Osteocyte (in vitro differentiated cells): ENCODE measurements around the gene SMTN. TPM values are rescaled to one million over a fixed set of nuclear protein-coding genes. Genes with fewer than 3 reads are reported as not detected.
A peak's percentile ranks its signal among the peaks of the same experiment; 100 is the strongest.

Source experiments
- DNase-seq: peaks from one replicate; pipeline ENCODE4 v3.0.0; 2021; ENCODE audit warnings: mixed read lengths; ENCODE audit not compliant: unreplicated experiment; ENCODE audit errors: extremely low spot score
- H3K27ac Mint-ChIP-seq: one replicate; pipeline ENCODE4 v1.8.0; 2021; ENCODE audit warnings: mild to moderate bottlenecking, mixed read lengths; ENCODE audit not compliant: unreplicated experiment
- H3K27me3 Mint-ChIP-seq: one replicate; pipeline ENCODE4 v1.8.0; 2021; ENCODE audit warnings: mixed read lengths; ENCODE audit not compliant: unreplicated experiment
- H3K36me3 Mint-ChIP-seq: one replicate; pipeline ENCODE4 v1.8.0; 2021; ENCODE audit warnings: mixed read lengths; ENCODE audit not compliant: unreplicated experiment
- H3K4me1 Mint-ChIP-seq: one replicate; pipeline ENCODE4 v1.8.0; 2021; ENCODE audit warnings: mixed read lengths; ENCODE audit not compliant: unreplicated experiment
- H3K4me3 Mint-ChIP-seq: one replicate; pipeline ENCODE4 v1.8.0; 2021; ENCODE audit warnings: mild to moderate bottlenecking, moderate library complexity, mixed read lengths; ENCODE audit not compliant: unreplicated experiment
- H3K9me3 Mint-ChIP-seq: one replicate; pipeline ENCODE4 v1.8.0; 2021; ENCODE audit warnings: mixed read lengths; ENCODE audit not compliant: unreplicated experiment
- total RNA-seq: library from RNA; stranded (reverse); gene quantifications from 2 replicates; pipeline ENCODE4 v1.2.1, GENCODE V29; 2021
- TF ChIP-seq, protein P1 (sequence below): fragments of 200-600 bp; sonication (generic); IDR thresholded peaks from 2 replicates; pipeline ENCODE4 v1.5.0; 2021; ENCODE audit warnings: antibody characterized with exemption, mild to moderate bottlenecking, moderate library complexity

SMTN gene
- total RNA-seq, 1 donor from 2014 or later, result 27.2 TPM

- Mint-ChIP-seq H3K36me3 (no peaks in the 10 kb centered on the region), H3K27me3 (peaks cover 11% of the 10 kb centered on the region), H3K9me3 (no peaks in the 10 kb centered on the region), H3K27ac (no peak overlapping the region), H3K4me1 (peaks cover 15% of the 10 kb centered on the region), H3K4me3 (no peak overlapping the region)
- DNase-seq, result no peak
- TF ChIP-seq, protein P1, sequence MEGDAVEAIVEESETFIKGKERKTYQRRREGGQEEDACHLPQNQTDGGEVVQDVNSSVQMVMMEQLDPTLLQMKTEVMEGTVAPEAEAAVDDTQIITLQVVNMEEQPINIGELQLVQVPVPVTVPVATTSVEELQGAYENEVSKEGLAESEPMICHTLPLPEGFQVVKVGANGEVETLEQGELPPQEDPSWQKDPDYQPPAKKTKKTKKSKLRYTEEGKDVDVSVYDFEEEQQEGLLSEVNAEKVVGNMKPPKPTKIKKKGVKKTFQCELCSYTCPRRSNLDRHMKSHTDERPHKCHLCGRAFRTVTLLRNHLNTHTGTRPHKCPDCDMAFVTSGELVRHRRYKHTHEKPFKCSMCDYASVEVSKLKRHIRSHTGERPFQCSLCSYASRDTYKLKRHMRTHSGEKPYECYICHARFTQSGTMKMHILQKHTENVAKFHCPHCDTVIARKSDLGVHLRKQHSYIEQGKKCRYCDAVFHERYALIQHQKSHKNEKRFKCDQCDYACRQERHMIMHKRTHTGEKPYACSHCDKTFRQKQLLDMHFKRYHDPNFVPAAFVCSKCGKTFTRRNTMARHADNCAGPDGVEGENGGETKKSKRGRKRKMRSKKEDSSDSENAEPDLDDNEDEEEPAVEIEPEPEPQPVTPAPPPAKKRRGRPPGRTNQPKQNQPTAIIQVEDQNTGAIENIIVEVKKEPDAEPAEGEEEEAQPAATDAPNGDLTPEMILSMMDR, result no peak
These were observed 40.3 kb upstream of the SMTN start for GRCh38 chr22:31040542-31041398.

DNA sequence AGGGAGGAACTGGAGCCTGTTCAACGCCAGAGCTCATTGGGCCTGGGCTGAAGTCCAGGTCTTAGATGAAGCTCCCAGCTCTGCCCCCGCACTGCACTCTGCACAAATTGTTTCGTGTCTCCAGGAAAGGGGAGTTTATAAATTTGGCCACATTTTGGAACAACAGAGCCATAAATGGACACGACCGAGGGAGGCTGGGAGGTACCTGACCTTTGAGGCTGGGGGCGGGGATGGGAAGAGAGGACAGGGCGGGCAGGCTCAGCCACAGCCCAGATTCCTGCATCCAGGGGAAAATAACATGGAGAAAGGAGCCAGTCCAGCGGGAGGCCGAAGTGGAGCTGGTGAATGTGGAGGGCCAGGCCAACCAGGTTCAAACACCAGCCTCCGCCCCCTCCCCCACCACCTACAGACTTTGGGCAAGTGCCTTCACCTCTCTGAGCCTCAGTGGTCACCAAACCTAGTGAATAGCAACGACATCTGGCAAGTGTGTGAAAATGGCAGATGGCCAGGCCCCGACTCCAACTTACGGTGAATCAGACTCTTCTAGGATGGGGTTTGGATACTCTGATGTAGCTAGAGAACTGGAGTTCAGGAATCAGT lies 36.8 kb upstream of the SMTN start:
- no peak for DNase-seq
- no peaks in the 10 kb centered on the region for H3K9me3 Mint-ChIP-seq
- H3K4me1 Mint-ChIP-seq, result peaks cover 17% of the 10 kb centered on the region
- H3K27me3 Mint-ChIP-seq, result peaks cover 9% of the 10 kb centered on the region
- TF ChIP-seq, protein P1, result no peak
- no peak overlapping the region for H3K4me3 Mint-ChIP-seq
- no peak overlapping the region for H3K27ac Mint-ChIP-seq
- H3K36me3 Mint-ChIP-seq, result no peaks in the 10 kb centered on the region

DNA sequence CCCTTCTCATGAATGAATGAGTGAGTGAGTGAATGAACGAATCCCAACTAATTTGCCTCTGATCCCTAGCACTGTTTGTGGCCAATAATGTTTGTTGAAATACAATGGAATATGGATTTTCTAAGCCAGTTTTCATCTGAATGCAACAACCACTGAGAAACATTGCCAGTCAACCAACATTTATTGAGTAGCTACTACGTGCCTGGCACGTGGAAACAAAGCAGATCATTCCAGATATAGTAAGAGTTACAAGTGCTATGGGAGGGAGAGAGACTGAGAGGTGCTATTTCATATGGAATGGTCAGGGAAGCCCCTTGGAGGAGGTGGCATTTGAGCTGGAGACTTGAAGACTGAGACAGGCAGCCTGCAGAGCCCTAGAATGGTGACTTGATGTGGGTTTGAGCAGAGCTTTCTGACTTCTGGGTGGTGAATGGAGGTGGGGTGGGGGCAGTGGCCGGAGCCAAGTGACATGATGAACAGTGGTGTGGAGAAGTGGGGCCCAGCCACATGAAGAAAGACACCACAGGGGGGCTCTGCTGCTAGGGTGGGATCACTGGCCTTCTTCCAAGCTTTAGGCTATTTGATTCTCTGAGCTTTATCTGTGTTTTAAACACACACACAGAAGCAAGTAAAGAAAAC lies 35.1 kb upstream of the SMTN start:
- DNase-seq, result no peak
- Mint-ChIP-seq H3K4me1 (peaks cover 14% of the 10 kb centered on the region), H3K9me3 (no peaks in the 10 kb centered on the region), H3K27me3 (peaks cover 4% of the 10 kb centered on the region), H3K36me3 (no peaks in the 10 kb centered on the region), H3K27ac (peak overlapping the region; percentile 45), H3K4me3 (no peak overlapping the region)
- TF ChIP-seq, protein P1, result no peak

DNA sequence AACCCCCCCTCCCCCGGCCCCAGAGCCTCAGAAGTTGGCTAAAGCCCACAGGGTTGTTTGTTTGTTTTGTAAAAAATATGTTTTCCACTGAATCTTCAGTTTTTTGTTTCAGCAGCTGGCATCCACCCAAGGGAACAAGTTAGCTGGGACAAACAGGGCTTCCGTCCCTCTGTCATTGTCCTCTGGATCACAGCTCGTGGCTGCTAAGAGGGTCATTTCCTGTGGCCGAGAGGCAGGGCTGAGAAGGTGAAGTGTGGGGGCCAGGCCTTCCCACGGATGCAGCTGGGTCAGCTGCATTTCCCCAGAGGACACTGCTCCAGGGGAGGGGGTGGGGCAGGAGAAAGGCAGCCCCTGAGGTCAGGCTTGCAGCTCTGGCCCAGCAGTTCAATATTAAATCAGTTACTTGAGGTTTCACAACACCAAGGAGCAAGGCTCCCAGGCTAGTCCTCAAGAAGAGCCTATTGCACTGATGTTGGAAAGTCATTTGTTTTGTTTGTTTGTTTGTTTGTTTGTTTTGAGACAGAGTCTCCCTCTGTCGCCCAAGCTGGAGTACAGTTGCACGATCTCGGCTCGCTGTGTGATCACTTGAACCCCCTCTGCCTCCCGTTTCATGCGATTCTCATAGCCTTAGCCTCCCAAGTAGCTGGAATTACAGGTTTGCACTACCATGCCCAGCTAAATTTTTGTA lies 34.4 kb upstream of the SMTN start:
- Mint-ChIP-seq H3K36me3 (no peaks in the 10 kb centered on the region), H3K27ac (no peak overlapping the region), H3K9me3 (no peaks in the 10 kb centered on the region), H3K27me3 (no peaks in the 10 kb centered on the region), H3K4me1 (peaks cover 14% of the 10 kb centered on the region), H3K4me3 (no peak overlapping the region)
- TF ChIP-seq, protein P1, result no peak
- no peak for DNase-seq
